GM10266 (cell line): ENCODE results near the gene BABAM2.

Experiments used
- DNase-seq: peaks from one replicate; pipeline ENCODE4 v3.0.0; 2012; ENCODE audit errors: extremely low spot score
- TF ChIP-seq, protein P1 (sequence below): IDR thresholded peaks from 2 replicates; pipeline ENCODE4 v1.5.1; 2012; ENCODE audit warnings: mild to moderate bottlenecking, low read depth; ENCODE audit not compliant: control insufficient read depth, insufficient read depth; ENCODE audit errors: missing control alignments

Gene BABAM2

DNA sequence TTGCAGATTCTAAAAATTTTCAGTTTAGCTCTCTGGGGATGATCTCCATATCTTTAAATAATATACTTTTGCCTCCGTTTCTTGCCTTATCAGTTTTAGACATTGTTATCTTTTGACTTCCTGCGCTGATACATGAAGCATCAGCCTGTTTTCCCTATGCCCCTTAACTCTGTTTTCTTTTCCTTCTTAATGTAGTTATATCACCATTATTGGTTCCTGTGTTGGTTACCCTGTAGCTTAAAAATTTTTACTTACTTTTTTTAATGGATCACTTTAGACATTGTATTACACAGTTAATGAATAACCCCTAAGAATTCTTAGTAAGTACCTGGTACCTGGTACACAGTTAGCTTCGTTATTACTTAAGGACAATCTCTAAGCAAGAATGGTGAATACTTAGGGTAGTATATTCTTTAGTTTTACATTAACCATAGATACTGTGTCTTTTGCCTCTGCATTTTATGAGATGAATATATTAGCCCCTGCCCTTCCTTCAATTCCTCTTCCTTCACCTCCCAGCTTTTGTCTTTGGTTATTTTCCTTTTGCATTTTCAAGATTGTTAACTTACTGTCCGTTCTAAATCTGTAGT is 40.9 kb downstream of the BABAM2 start:
- TF ChIP-seq, protein P1, sequence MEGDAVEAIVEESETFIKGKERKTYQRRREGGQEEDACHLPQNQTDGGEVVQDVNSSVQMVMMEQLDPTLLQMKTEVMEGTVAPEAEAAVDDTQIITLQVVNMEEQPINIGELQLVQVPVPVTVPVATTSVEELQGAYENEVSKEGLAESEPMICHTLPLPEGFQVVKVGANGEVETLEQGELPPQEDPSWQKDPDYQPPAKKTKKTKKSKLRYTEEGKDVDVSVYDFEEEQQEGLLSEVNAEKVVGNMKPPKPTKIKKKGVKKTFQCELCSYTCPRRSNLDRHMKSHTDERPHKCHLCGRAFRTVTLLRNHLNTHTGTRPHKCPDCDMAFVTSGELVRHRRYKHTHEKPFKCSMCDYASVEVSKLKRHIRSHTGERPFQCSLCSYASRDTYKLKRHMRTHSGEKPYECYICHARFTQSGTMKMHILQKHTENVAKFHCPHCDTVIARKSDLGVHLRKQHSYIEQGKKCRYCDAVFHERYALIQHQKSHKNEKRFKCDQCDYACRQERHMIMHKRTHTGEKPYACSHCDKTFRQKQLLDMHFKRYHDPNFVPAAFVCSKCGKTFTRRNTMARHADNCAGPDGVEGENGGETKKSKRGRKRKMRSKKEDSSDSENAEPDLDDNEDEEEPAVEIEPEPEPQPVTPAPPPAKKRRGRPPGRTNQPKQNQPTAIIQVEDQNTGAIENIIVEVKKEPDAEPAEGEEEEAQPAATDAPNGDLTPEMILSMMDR, result no peak
- DNase-seq, result no peak

DNA sequence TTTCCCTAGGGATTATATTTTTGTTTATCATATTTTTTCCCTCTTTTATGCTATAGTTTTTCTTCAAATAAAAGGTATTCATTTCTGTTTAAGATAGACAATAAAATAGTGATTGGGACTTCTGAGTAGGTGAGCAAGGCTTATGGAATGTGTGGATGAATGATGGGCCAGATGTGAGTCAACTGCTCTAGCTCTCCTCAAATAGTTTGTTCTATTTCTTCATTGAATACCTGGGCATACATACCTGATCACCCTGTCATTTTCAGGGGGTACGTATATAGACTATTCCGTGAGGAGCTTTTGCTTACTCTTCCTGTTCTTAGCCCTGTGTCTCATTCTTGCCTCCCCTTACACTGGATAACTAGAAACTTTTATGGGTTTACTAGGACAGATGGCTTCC is 41.9 kb downstream of the BABAM2 start:
- DNase-seq, result no peak
- TF ChIP-seq, protein P1, result no peak

DNA sequence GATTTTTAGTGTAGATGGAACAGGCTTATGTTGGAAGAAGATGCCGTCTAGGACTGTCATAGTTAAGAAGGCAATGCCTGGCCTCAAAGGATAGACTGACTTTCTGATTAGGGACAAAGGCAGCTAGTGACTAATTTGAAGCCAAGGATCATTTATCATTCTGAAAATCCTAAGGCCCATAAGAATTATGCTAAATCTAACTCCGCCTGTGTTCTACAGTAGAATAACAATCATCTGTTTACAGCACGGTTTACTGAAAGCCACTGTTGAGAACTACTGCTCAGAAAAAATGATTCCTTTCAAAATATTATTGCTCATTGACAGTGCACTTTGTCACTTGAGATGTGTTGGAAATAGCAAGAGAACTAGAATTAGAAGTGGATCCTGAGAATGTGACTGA is 44.5 kb downstream of the BABAM2 start:
- TF ChIP-seq, protein P1, result no peak
- DNase-seq, result no peak

DNA sequence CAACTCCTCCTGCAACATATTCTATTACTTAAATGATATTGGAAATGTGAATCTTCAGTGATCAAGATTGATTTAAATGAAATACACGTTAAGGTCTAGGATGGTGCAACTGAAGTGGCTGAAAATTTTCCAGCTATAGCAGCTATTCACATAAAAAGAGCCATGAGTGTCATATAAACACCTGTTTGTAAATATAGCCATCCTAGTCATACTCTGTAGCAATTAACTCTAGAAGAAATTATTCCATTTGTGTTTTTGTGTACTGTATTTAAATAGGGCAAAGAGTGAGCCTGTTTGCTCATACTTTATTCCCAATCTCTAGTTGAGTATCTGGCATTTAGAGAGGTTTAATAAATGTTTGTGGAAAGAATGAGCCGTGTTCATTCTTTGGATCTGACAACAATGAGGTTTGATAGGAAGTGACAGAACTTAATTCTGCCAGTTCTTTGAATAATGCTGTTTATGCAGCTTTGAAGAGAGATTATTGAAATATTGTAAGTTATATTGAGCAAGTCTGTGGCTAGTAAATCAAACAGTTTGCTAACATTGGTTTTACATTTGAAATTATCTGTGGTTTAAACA is 49.7 kb downstream of the BABAM2 start:
- TF ChIP-seq, protein P1, result no peak
- no peak for DNase-seq

DNA sequence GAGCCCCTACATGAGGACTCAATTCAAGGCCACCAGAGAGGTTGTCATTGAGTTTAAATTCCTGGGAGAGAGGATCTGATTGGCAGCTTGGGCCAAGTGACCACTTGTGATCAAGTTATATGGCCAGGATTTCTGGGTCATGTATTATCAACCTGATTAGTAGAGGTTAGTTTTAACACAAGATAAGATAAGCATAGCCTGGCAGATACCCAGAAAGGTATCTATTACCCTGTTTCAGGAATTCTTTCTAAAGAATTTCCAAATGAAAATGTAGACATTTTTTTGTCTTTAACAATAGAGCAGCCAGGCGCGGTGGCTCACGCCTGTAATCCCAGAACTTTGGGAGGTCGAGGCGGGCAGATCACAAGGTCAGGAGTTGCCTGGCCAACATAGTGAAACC is 50.5 kb downstream of the BABAM2 start:
- DNase-seq, result no peak
- TF ChIP-seq, protein P1, result no peak

DNA sequence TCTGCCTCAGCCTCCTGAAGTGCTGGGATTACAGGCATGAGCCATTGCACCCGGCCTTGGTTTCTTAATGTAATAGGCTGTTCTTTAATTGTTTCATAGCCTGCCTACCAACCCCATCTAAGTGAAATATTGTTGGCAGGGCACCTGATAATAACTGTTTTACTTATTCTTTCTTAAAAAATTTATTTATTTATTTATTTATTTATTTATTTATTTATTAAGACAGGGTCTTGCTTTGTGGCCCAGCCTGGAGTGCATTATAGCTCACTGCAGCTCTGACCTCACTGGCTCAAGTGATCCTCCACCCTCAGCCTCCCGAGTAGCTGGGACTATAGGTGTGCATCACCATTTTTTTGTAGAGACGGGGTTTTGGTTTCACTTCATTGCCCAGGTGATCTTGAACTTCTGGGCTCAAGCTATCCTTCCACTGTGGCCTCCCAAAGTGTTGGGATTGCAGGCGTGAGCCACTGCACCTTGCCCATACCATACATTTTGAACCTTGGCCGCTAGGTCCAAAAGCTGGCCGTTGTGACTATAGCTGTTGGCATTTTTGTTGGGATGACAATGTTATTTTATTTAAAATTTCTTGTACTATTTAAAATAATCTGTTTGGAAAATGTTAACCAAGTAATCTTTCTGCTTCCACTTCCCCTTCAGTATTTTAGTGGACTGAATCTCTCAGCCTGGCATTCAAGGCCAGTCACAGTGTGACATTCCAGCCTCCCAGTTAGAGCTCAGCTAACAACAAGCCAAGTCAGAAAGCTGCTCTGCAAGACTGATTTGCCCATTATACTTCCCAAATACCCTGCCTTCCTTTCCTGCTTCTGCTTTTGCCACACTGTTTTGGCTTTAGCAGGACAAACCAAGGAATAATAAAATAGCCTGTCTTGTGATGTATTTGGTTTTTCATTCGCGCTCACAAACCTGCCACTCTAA is 52.4 kb downstream of the BABAM2 start:
- no peak for DNase-seq
- TF ChIP-seq, protein P1, result no peak

DNA sequence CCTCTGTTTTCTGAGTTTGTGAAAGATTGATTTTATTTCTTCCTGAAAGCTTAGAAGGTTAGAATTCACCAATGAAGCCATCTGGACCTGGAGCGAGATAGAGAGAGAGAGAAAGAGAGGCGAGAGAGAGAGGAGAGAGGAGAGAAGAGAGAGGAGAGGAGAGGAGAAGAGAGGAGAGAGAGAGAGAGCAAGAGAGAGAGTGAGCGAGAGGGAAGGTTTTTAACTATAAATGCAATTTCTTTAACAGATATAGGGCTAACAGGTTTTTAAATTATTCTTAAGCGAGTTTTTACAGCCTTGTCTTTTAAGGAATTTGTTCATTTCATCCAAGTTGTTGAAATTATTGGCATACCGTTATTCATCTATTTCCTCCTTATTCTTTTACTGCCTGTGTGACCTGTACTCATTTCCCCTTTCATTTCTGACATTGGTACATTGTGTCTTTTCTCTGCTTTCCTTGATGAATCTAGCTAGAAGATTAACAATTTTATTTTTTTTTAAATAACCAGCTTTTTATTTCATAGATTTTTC is 56.1 kb downstream of the BABAM2 start:
- TF ChIP-seq, protein P1, result no peak

More for the DNA sequence above, 56.1 kb downstream of the BABAM2 start:
- no peak for DNase-seq
